IMR-90 (cell line): ENCODE results near the gene KCNJ6. TPM values are rescaled to one million over a fixed set of nuclear protein-coding genes. Genes with fewer than 3 reads are reported as not detected.

Experiments
- ATAC-seq: fragments of 200-7000 bp; cut with Tn5 transposase; 2 replicates; pipeline ENCODE4 v1.9.1; 2020; ENCODE audit warnings: low read depth, mild to moderate bottlenecking, moderate library complexity
- BruUV-seq: library from RNA; stranded (reverse); fragments of 400-500 nt; replicated peaks from 2 replicates; lab custom pipeline; 2021; lab: Mats Ljungman, UMichigan
- CTCF ChIA-PET: fragments of 300-600 bp; formaldehyde crosslinking; extraction: SDS; loops from one replicate; lab custom pipeline; 2021; ENCODE audit warnings: antibody characterized with exemption; lab: Yijun Ruan, JAX
- POLR2A ChIA-PET: fragments of 300-600 bp; sonication (Branson Sonifier 250); formaldehyde crosslinking; loops from one replicate; lab custom pipeline; 2022; ENCODE audit warnings: antibody characterized with exemption; ENCODE audit not compliant: unreplicated experiment; lab: Charles Lee
- DNase-seq: peaks from one replicate; pipeline ENCODE4 v3.0.0; 2013
- H2AFZ ChIP-seq: replicated peaks from 2 replicates; pipeline ENCODE3; 2013; ENCODE audit warnings: low read length, mild to moderate bottlenecking; ENCODE audit not compliant: poor library complexity
- H2AK5ac ChIP-seq: 2 replicates; pipeline ENCODE4 v1.6.1; 2013; ENCODE audit warnings: low read depth, low read length, inconsistent platforms
- H2AK9ac ChIP-seq: replicated peaks from 2 replicates; pipeline ENCODE3; 2013; ENCODE audit warnings: mild to moderate bottlenecking, low read depth, low read length, moderate library complexity; ENCODE audit not compliant: poor library complexity
- H2BK120ac ChIP-seq: 2 replicates; pipeline ENCODE4 v1.6.1; 2013; ENCODE audit warnings: low read depth, low read length, inconsistent platforms
- H2BK15ac ChIP-seq: 3 replicates; pipeline ENCODE4 v1.6.1; 2013; ENCODE audit warnings: low read depth, low read length, inconsistent platforms
- H2BK20ac ChIP-seq: 2 replicates; pipeline ENCODE4 v1.6.1; 2013; ENCODE audit warnings: low read depth, mild to moderate bottlenecking, inconsistent platforms, low read length, moderate library complexity
- H2BK5ac ChIP-seq: 2 replicates; pipeline ENCODE4 v1.6.1; 2013; ENCODE audit warnings: mild to moderate bottlenecking, low read depth, low read length, inconsistent platforms; ENCODE audit not compliant: poor library complexity, severe bottlenecking
- H3K14ac ChIP-seq: replicated peaks from 2 replicates; pipeline ENCODE4 v1.6.1; 2013; ENCODE audit warnings: low read depth, low read length, inconsistent platforms
- H3K18ac ChIP-seq: 2 replicates; pipeline ENCODE4 v1.6.1; 2013; ENCODE audit warnings: low read depth, low read length, control low read depth
- H3K23ac ChIP-seq: 2 replicates; pipeline ENCODE4 v1.6.1; 2013; ENCODE audit warnings: low read depth, low read length, inconsistent platforms
- H3K27ac ChIP-seq: 2 replicates; pipeline ENCODE4 v1.5.1; 2013; ENCODE audit warnings: mild to moderate bottlenecking, control low read depth, low read length; ENCODE audit not compliant: insufficient read depth
- H3K27me3 ChIP-seq: 2 replicates; pipeline ENCODE4 v1.6.1; 2013; ENCODE audit warnings: low read length; ENCODE audit not compliant: control insufficient read depth, insufficient read depth
- H3K36me3 ChIP-seq: 2 replicates; pipeline ENCODE4 v1.6.1; 2013; ENCODE audit warnings: low read length, mixed read lengths; ENCODE audit not compliant: control insufficient read depth, insufficient read depth
- H3K4ac ChIP-seq: 2 replicates; pipeline ENCODE4 v1.6.1; 2013; ENCODE audit warnings: low read depth, low read length, inconsistent platforms
- H3K4me1 ChIP-seq: 2 replicates; pipeline ENCODE4 v1.6.1; 2013; ENCODE audit warnings: low read length, mixed read lengths; ENCODE audit not compliant: control insufficient read depth, insufficient read depth
- H3K4me2 ChIP-seq: 2 replicates; pipeline ENCODE4 v1.6.1; 2013; ENCODE audit warnings: low read depth, mild to moderate bottlenecking, control low read depth, low read length, moderate library complexity
- H3K4me3 ChIP-seq: 2 replicates; pipeline ENCODE4 v1.5.1; 2013; ENCODE audit warnings: low read depth, mild to moderate bottlenecking, control low read depth, low read length, moderate library complexity; ENCODE audit not compliant: insufficient read depth
- H3K56ac ChIP-seq: 2 replicates; pipeline ENCODE4 v1.6.1; 2013; ENCODE audit warnings: low read length, inconsistent platforms; ENCODE audit not compliant: insufficient read depth; ENCODE audit errors: extremely low read depth
- H3K79me1 ChIP-seq, 2 experiments: 2 replicates each; pipeline ENCODE4 v1.6.1; 2013; ENCODE audit warnings: low read length in 2 of 2, inconsistent platforms in 1 of 2, low read depth in 1 of 2
- H3K9ac ChIP-seq: 2 replicates; pipeline ENCODE4 v1.6.1; 2013; ENCODE audit warnings: low read depth, low read length, control low read depth
- H3K9me1 ChIP-seq: 2 replicates; pipeline ENCODE4 v1.6.1; 2013; ENCODE audit warnings: low read length, inconsistent platforms; ENCODE audit not compliant: insufficient read depth
- H3K9me3 ChIP-seq: 2 replicates; pipeline ENCODE4 v1.6.1; 2013; ENCODE audit warnings: low read length; ENCODE audit not compliant: control insufficient read depth, insufficient read depth
- H4K20me1 ChIP-seq: 2 replicates; pipeline ENCODE4 v1.6.1; 2013; ENCODE audit warnings: low read length, inconsistent platforms; ENCODE audit not compliant: insufficient read depth
- H4K5ac ChIP-seq: 2 replicates; pipeline ENCODE4 v1.6.1; 2013; ENCODE audit warnings: mild to moderate bottlenecking, low read depth, low read length, control low read depth
- H4K8ac ChIP-seq, 2 experiments: 2 replicates each; pipeline ENCODE4 v1.6.1; 2013; ENCODE audit warnings: low read depth in 2 of 2, low read length in 2 of 2, control low read depth in 1 of 2, inconsistent platforms in 1 of 2
- H4K91ac ChIP-seq: 2 replicates; pipeline ENCODE4 v1.6.1; 2013; ENCODE audit warnings: low read depth, low read length, inconsistent platforms; ENCODE audit not compliant: insufficient read depth
- FOS ChIP-seq: fragments of 150-350 bp; IDR thresholded peaks from 2 replicates; pipeline ENCODE4 v1.6.1; 2016; ENCODE audit warnings: low read depth, low read length
- POLR2A ChIP-seq: IDR thresholded peaks from 2 replicates; pipeline ENCODE4 v1.6.1; 2012; ENCODE audit warnings: mild to moderate bottlenecking, low read depth, low read length
- WGBS, 2 experiments: methylation state at CpG; one replicate each; pipeline versions ENCODE4 v1.1.5 to v1.1.7; 2013; ENCODE audit warnings: missing lambda C conversion rate in 2 of 2; ENCODE audit not compliant: insufficient read length in 1 of 2; ENCODE audit errors: extremely low coverage in 2 of 2; 5-methylcytosine and 5-hydroxymethylcytosine counted together
- dilution Hi-C: fragments of 300-500 bp; cut with HindIII; formaldehyde crosslinking; loops from one replicate; pipeline ENCODE4 v1.14.3; 2018; ENCODE audit warnings: low sequenced_read_pairs; ENCODE audit not compliant: unreplicated experiment
- in situ Hi-C: fragments of 300-500 bp; cut with MboI; formaldehyde crosslinking; loops from 3 replicates; pipeline ENCODE4 v1.14.3; 2019; ENCODE audit warnings: low sequenced_read_pairs, inconsistent platforms, mixed read lengths
- intact Hi-C: fragments of 100-400 bp; cut with micrococcal nuclease; formaldehyde crosslinking; loops from 2 replicates; pipeline ENCODE4 v1.10.0; 2022
- polyA plus RNA-seq, 3 experiments: library from polyadenylated mRNA; depleted of rRNA; stranded (reverse); fragments of >200 nt; gene quantifications; 2 replicates each; pipeline ENCODE4 v1.2.3, GENCODE V29; 2012; ENCODE audit warnings: low replicate concordance in 1 of 3
- total RNA-seq: library from RNA; depleted of rRNA; stranded (reverse); fragments of >200 nt; gene quantifications from 2 replicates; pipeline ENCODE4 v1.2.3, GENCODE V29; 2012

Gene KCNJ6
- total and polyA plus RNA-seq, 2 of the 4 experiments (the other 2 are of a cell fraction) = under 0.01 to 0.02 TPM

- DNase-seq = peak; percentile 45
- Histone ChIP-seq H3K18ac (no peak overlapping the region), H3K4ac (no peak overlapping the region; the same call in 1 of the 2 replicates), H2AK9ac (no peak overlapping the region), H4K8ac (no peak overlapping the region), H4K91ac (no peak overlapping the region), H3K4me3 (no peak overlapping the region), H2AK5ac (peak overlapping the region; percentile 64; the same call in 1 of the 2 replicates), H3K4me2 (no peak overlapping the region), H2BK15ac (0 out of 3 replicates have a peak overlapping the region, but pooled peaks have one; percentile 20), H3K9me3 (no peaks in the 10 kb centered on the region), H4K20me1 (no peaks in the 10 kb centered on the region), H3K56ac (no peak overlapping the region), H2BK5ac (no peak overlapping the region), H3K79me1 (no peaks in the 10 kb centered on the region), H3K23ac (no peak overlapping the region), H3K27ac (no peak overlapping the region), H2AFZ (peak overlapping the region; percentile 54), H3K4me1 (peaks cover 9% of the 10 kb centered on the region), H3K27me3 (no peaks in the 10 kb centered on the region), H3K9ac (no peak overlapping the region), H3K9me1 (peaks cover 5% of the 10 kb centered on the region; the same call in 1 of the 2 replicates), H2BK120ac (no peak overlapping the region), H4K5ac (no peak overlapping the region), H2BK20ac (no peak overlapping the region), H3K14ac (no peak overlapping the region), H3K36me3 (no peaks in the 10 kb centered on the region)
- 60% methylated on average over 1 of the region's 3 CpGs; no CpG with 5 or more reads in 1 of the 2 experiments for WGBS, 2 experiments
- dilution Hi-C loops = no loop called here
- in situ Hi-C loops = no loop called here
- ChIA-PET POLR2A (no interaction called here), CTCF (no interaction called here)
- peak; percentile 52 for ATAC-seq
- intact Hi-C loops = no loop called here
- TF ChIP-seq POLR2A (no peak), FOS (0 out of 2 replicates have a peak, but pooled peaks have one; percentile 28)
- no TSS peak for BruUV-seq
Observed at GRCh38 chr21:37821786-37822450, 94.3 kb downstream of the KCNJ6 start.
